A549 (cell line): ENCODE data around the gene PDZD2. TPM values are rescaled to one million over a fixed set of nuclear protein-coding genes. Genes with fewer than 3 reads are reported as not detected.

Source experiments
- ATAC-seq, 2 experiments: fragments of 200-7000 bp in 1 of 2; fragments of >200 bp in 1 of 2; cut with Nextera tagmentation in 1 of 2; cut with Tn5 transposase in 1 of 2; 3 replicates each; pipeline versions ENCODE4 v1.8.0 to v1.9.1; 2018 to 2020; ENCODE audit warnings: mild to moderate bottlenecking in 1 of 2, moderate library complexity in 1 of 2
- CTCF ChIA-PET: fragments of 300-600 bp; sonication (Branson Sonifier 250); formaldehyde crosslinking; extraction: SDS; loops from one replicate; lab custom pipeline; 2021; ENCODE audit warnings: antibody characterized with exemption, inconsistent platforms; lab: Yijun Ruan, JAX
- POLR2A ChIA-PET: fragments of 350-600 bp; formaldehyde crosslinking; extraction: SDS; loops from one replicate; lab custom pipeline; 2021; ENCODE audit warnings: antibody characterized with exemption, inconsistent platforms; lab: Yijun Ruan, JAX
- DNase-seq, 2 experiments: peaks; one replicate each; pipeline versions ENCODE4 v3.0.0 to v3.0.0-alpha.2; 2011 to 2016; ENCODE audit warnings: low read depth in 1 of 2, low spot score in 1 of 2
- FAIRE-seq: peaks from 2 replicates; lab custom pipeline; 2011; peaks lifted over from hg19 to GRCh38; lab: Jason Lieb, UNC
- H3K27ac ChIP-seq, 2 experiments: fragments of >200 bp; sonication (Bioruptor Twin); formaldehyde crosslinking; 3 replicates each; pipeline ENCODE4 v1.5.1; 2016 to 2017
- H3K4me1 ChIP-seq: fragments of >200 bp; sonication (Bioruptor Twin); formaldehyde crosslinking; 3 replicates; pipeline ENCODE4 v1.6.1; 2016
- H3K4me2 ChIP-seq: fragments of >200 bp; sonication (Bioruptor Twin); formaldehyde crosslinking; 3 replicates; pipeline ENCODE4 v1.6.1; 2016
- H3K4me3 ChIP-seq: fragments of >200 bp; sonication (Bioruptor Twin); formaldehyde crosslinking; 3 replicates; pipeline ENCODE4 v1.5.1; 2016
- H3K9me3 ChIP-seq: fragments of >200 bp; sonication (Bioruptor Twin); formaldehyde crosslinking; 3 replicates; pipeline ENCODE4 v1.6.1; 2016
- ATOH8 ChIP-seq: fragments of 250-450 bp; sonication (Bioruptor Pico); IDR thresholded peaks from 2 replicates; pipeline ENCODE4 v1.5.0; 2020; ENCODE audit warnings: low read depth, mild to moderate bottlenecking, moderate library complexity
- BHLHE40 ChIP-seq: IDR thresholded peaks from 2 replicates; pipeline ENCODE4 v1.6.1; 2012; ENCODE audit warnings: low read depth, low read length, inconsistent platforms
- CBX2 ChIP-seq: fragments of 200-600 bp; sonication (generic); IDR thresholded peaks from 2 replicates; pipeline ENCODE4 v1.6.1; 2016; ENCODE audit warnings: low read depth, mild to moderate bottlenecking, borderline replicate concordance
- CTCF ChIP-seq: fragments of >200 bp; sonication (Bioruptor Twin); formaldehyde crosslinking; IDR thresholded peaks from 3 replicates; pipeline ENCODE4 v1.5.1; 2016
- E2F6 ChIP-seq: IDR thresholded peaks from 2 replicates; pipeline ENCODE4 v1.6.1; 2012; ENCODE audit warnings: low read depth, borderline replicate concordance
- FOSL2 ChIP-seq, 2 experiments: fragments of 450-650 bp in 1 of 2; fragments of >200 bp in 1 of 2; sonication (Bioruptor Twin) in 1 of 2; formaldehyde crosslinking; IDR thresholded peaks; 2 replicates each; pipeline versions ENCODE4 v1.5.0 to v1.6.1; 2016 to 2020; ENCODE audit warnings: mild to moderate bottlenecking in 1 of 2, moderate library complexity in 1 of 2
- HEYL ChIP-seq: fragments of 250-450 bp; sonication (Bioruptor Pico); IDR thresholded peaks from 2 replicates; pipeline ENCODE4 v1.8.0; 2021; ENCODE audit warnings: mild to moderate bottlenecking, moderate library complexity
- HMGXB4 ChIP-seq: fragments of 250-450 bp; sonication (Bioruptor Pico); IDR thresholded peaks from 2 replicates; pipeline ENCODE4 v1.5.0; 2021; ENCODE audit warnings: mild to moderate bottlenecking, moderate library complexity, borderline replicate concordance
- HOXB5 ChIP-seq: fragments of 250-450 bp; sonication (Bioruptor Pico); IDR thresholded peaks from 2 replicates; pipeline ENCODE4 v1.5.0; 2020; ENCODE audit warnings: mild to moderate bottlenecking, moderate library complexity
- JUN ChIP-seq, 2 experiments: fragments of >200 bp; sonication (Bioruptor Twin); formaldehyde crosslinking; IDR thresholded peaks; 2 replicates in 1 of 2; 3 replicates in 1 of 2; pipeline ENCODE4 v1.6.1; 2016 to 2017
- MAX ChIP-seq: IDR thresholded peaks from 2 replicates; pipeline ENCODE4 v1.6.1; 2012
- NPAS2 ChIP-seq: fragments of 250-450 bp; sonication (Bioruptor Pico); IDR thresholded peaks from 2 replicates; pipeline ENCODE4 v1.8.0; 2022; ENCODE audit warnings: mild to moderate bottlenecking, moderate library complexity, borderline replicate concordance
- NR3C1 ChIP-seq: fragments of >200 bp; sonication (Bioruptor Twin); formaldehyde crosslinking; IDR thresholded peaks from 3 replicates; pipeline ENCODE4 v1.6.1; 2017
- POLR2A ChIP-seq: IDR thresholded peaks from 2 replicates; pipeline ENCODE4 v1.6.1; 2012; ENCODE audit warnings: mild to moderate bottlenecking, low read length
- POLR2AphosphoS2 ChIP-seq: conservative IDR thresholded peaks from 2 replicates; pipeline ENCODE4 v1.6.1; 2012; ENCODE audit warnings: low read length, improper control_type of control experiment, inconsistent platforms
- REST ChIP-seq: fragments of 200-600 bp; sonication (generic); IDR thresholded peaks from 2 replicates; pipeline ENCODE4 v1.6.1; 2016; ENCODE audit warnings: antibody characterized with exemption, mild to moderate bottlenecking, moderate library complexity
- SREBF2 ChIP-seq: fragments of 450-650 bp; IDR thresholded peaks from 2 replicates; pipeline ENCODE4 v1.6.1; 2014; ENCODE audit warnings: mild to moderate bottlenecking, moderate library complexity
- TFCP2L1 ChIP-seq: fragments of 250-450 bp; sonication (Bioruptor Pico); IDR thresholded peaks from 2 replicates; pipeline ENCODE4 v1.5.0; 2021; ENCODE audit warnings: mild to moderate bottlenecking
- ZFP36 ChIP-seq: fragments of 450-650 bp; IDR thresholded peaks from 2 replicates; pipeline ENCODE4 v1.6.1; 2014; ENCODE audit warnings: borderline replicate concordance; ENCODE audit not compliant: partially characterized antibody
- ZSCAN20 ChIP-seq: fragments of 250-450 bp; sonication (Bioruptor Pico); IDR thresholded peaks from 2 replicates; pipeline ENCODE4 v1.8.0; 2022; ENCODE audit warnings: mild to moderate bottlenecking, moderate library complexity
- WGBS: methylation state at CpG from one replicate; pipeline ENCODE4 v1.1.6; 2017; ENCODE audit errors: missing lambda C conversion rate; 5-methylcytosine and 5-hydroxymethylcytosine counted together
- polyA plus RNA-seq, 4 experiments: library from polyadenylated mRNA; depleted of rRNA in 3 of 4; stranded (reverse); fragments of >200 nt; fragmentation: RNase III in 1 of 4; extraction: RNeasy Plus Mini Kit Qiagen cat#74134 plus additional on column Dnase treatment in 1 of 4; gene quantifications; 2 replicates in 3 of 4; 3 replicates in 1 of 4; pipeline ENCODE4 v1.2.3, GENCODE V29; 2011 to 2017

The PDZD2 gene
- polyA plus RNA-seq, 2 of the 4 experiments (the other 2 are of a cell fraction) = 0.06 to 0.09 TPM

- WGBS = 94% methylated on average over 8 of the region's 8 CpGs
Observed at GRCh38 chr5:32100691-32101302, 461.9 kb downstream of the PDZD2 start.

More at GRCh38 chr5:32100691-32101302, 461.9 kb downstream of the PDZD2 start:
- H3K27ac ChIP-seq = no peak overlapping the region
- H3K4me1 ChIP-seq = no peaks in the 10 kb centered on the region
- no peak overlapping the region for H3K4me2 ChIP-seq
- H3K4me3 ChIP-seq = no peak overlapping the region
- no peak for FAIRE-seq
- no peaks in the 10 kb centered on the region for H3K9me3 ChIP-seq
- CTCF ChIA-PET = interaction anchor here (0.6 to 1.2 kb wide), 2 partner anchors 37 to 229 kb away, joined by 3 read pairs; no protein-coding TSS in a partner anchor
- POLR2A ChIA-PET = no interaction called here
- no peak for TF ChIP-seq NPAS2 (CRISPR knock-in tag)
- TF ChIP-seq TFCP2L1 = no peak
- TF ChIP-seq CTCF = no peak
- TF ChIP-seq HMGXB4 (CRISPR knock-in tag) = no peak
- TF ChIP-seq REST = no peak
- no peak for TF ChIP-seq E2F6
- TF ChIP-seq MAX = no peak
- TF ChIP-seq HOXB5 (CRISPR knock-in tag) = no peak
- no peak for TF ChIP-seq BHLHE40
- no peak for TF ChIP-seq HEYL (CRISPR knock-in tag)
- TF ChIP-seq CBX2 = no peak
- TF ChIP-seq JUN (IDR thresholded peaks at IDR 0.05) = no peak
- no peak for TF ChIP-seq POLR2A
- TF ChIP-seq POLR2AphosphoS2 = no peak
- no peak for TF ChIP-seq ZSCAN20
- no peak for TF ChIP-seq ATOH8 (CRISPR knock-in tag)
- TF ChIP-seq ZFP36 = no peak
- TF ChIP-seq NR3C1 = no peak
- TF ChIP-seq SREBF2 = no peak
- no peak for TF ChIP-seq FOSL2 (IDR thresholded peaks at IDR 0.05)
- TF ChIP-seq FOSL2 (CRISPR knock-in tag; IDR thresholded peaks at IDR 0.05) = no peak
- TF ChIP-seq, all 56 proteins: peak for 0
- no peak for ATAC-seq
- DNase-seq = no peak
